ENCODE data around the gene NOX3. TPM values are rescaled to one million over a fixed set of nuclear protein-coding genes. Genes with fewer than 3 reads are reported as not detected.

Gene NOX3
- total and polyA plus RNA-seq, 3 experiments from 2014 or later, result not detected

DNA sequence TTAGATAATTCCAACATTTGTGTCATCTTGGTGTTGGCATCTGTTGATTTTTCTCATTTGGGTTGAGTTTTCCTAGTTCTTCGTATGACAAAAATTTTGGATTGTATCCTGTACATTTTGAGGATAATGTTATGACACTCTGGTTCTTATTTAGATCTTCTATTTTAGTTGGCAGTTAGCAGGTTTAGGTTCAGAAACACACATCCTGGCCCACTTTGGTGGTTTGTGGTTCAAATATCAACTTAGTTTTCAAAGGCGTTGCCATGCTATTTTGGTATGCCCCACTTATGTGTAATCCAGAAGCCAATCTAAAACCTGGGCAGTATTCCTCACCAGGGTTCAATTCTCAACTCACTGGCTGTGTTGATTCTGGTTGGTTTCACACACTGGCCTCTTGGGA is 68.2 kb downstream of the NOX3 start:
- H3K27ac ChIP-seq (ENCODE audit: low read depth, low read length), result no peak overlapping the region
- Mint-ChIP-seq H3K27ac (no peak overlapping the region), H3K36me3 (no peaks in the 10 kb centered on the region), H3K4me3 (no peak overlapping the region), H3K27me3 (peaks cover 4 to 40% of the 10 kb centered on the region in 2 donors), H3K9me3 (no peaks in the 10 kb centered on the region), H3K4me1 (peaks cover 0 to 2% (median 0%) of the 10 kb centered on the region in 3 donors)
- H3K36me3 ChIP-seq (ENCODE audit: insufficient read depth, low read length), result no peaks in the 10 kb centered on the region
- DNase-seq, result no peak
- H3K9me3 ChIP-seq (ENCODE audit: low read length), result no peaks in the 10 kb centered on the region
- POLR2A ChIA-PET, result no interaction called here
- no peaks in the 10 kb centered on the region for H3K27me3 ChIP-seq (ENCODE audit: insufficient read depth, low read length, poor library complexity, severe bottlenecking)
- H3K4me1 ChIP-seq (ENCODE audit: insufficient read depth, low read length), result no peaks in the 10 kb centered on the region
- no peak overlapping the region for H3K4me3 ChIP-seq (ENCODE audit: low read length)
- CTCF ChIA-PET, result interaction anchor here (1.6 kb wide), 1 partner anchor 8 kb away, joined by 3 read pairs; no protein-coding TSS in a partner anchor

DNA sequence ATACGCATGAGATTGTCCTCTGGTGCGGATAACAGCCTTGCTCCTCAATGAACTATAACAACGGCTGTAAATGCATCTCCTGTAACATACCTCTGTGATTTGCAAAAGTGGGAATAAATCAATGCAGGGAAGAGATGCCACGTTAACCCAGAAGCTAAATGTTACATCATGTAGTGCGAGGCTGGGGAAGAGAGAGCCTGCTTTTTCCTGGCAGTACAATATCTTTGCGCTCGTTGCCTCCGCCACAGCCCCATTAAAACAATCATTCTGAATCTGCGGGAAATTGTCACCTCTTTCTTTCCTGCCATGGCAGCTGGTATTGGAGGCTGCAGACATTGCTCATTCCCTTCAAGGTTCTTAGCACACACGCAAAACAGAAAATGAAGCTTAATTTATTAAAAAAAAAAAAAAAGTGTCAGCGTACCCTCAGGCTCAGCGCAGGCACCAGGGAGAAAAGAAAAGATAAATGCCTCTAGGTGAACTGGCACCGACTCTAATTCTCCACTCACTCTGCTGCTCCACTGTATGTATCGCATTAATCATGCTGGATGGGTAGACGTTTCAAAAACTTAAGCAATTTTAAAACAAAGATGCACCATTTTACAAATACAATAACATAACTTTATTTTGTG is 71.2 kb downstream of the NOX3 start:
- no peaks in the 10 kb centered on the region for H3K36me3 ChIP-seq (ENCODE audit: insufficient read depth, low read length)
- H3K4me1 ChIP-seq (ENCODE audit: insufficient read depth, low read length), result no peaks in the 10 kb centered on the region
- no peak overlapping the region for H3K27ac Mint-ChIP-seq
- no peak overlapping the region for H3K4me3 Mint-ChIP-seq
- H3K9me3 Mint-ChIP-seq, result no peaks in the 10 kb centered on the region
- no peak for DNase-seq
- H3K9me3 ChIP-seq (ENCODE audit: low read length), result no peaks in the 10 kb centered on the region
- H3K4me1 Mint-ChIP-seq, result peaks cover 0 to 2% (median 0%) of the 10 kb centered on the region in 3 donors
- H3K27me3 Mint-ChIP-seq, result peaks cover 6 to 39% of the 10 kb centered on the region in 2 donors
- CTCF ChIA-PET, result no interaction called here
- no peaks in the 10 kb centered on the region for H3K27me3 ChIP-seq (ENCODE audit: insufficient read depth, low read length, poor library complexity, severe bottlenecking)
- H3K27ac ChIP-seq (ENCODE audit: low read depth, low read length), result no peak overlapping the region
- H3K36me3 Mint-ChIP-seq, result no peaks in the 10 kb centered on the region
- POLR2A ChIA-PET, result no interaction called here
- H3K4me3 ChIP-seq (ENCODE audit: low read length), result no peak overlapping the region

DNA sequence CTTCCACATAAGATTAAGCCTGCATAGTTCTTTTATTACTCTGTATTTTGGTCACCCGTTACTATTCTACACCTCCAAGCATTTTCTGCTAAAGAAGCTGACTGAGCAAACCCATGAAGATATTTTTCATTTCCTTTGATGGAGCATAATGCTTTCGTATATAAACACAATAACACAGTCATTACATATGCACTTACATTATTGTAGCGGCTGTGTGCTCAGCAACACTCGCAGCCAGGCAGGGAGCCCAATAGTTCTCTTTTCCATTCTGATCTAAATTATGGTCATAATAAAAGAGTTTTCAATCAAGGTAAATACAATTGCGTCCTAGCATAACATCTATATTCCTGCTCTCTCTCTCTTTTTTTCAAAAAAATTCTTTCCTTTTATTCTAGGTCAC is 71.7 kb downstream of the NOX3 start:
- Histone ChIP-seq H3K36me3 (ENCODE audit: insufficient read depth, low read length) (no peaks in the 10 kb centered on the region), H3K9me3 (ENCODE audit: low read length) (no peaks in the 10 kb centered on the region), H3K27me3 (ENCODE audit: insufficient read depth, low read length, poor library complexity, severe bottlenecking) (no peaks in the 10 kb centered on the region), H3K27ac (ENCODE audit: low read depth, low read length) (no peak overlapping the region), H3K4me1 (ENCODE audit: insufficient read depth, low read length) (no peaks in the 10 kb centered on the region), H3K4me3 (ENCODE audit: low read length) (no peak overlapping the region)
- ChIA-PET CTCF (no interaction called here), POLR2A (no interaction called here)
- Mint-ChIP-seq H3K4me1 (peaks cover 0 to 2% (median 0%) of the 10 kb centered on the region in 3 donors), H3K36me3 (no peaks in the 10 kb centered on the region), H3K27me3 (peaks cover 6 to 33% of the 10 kb centered on the region in 2 donors), H3K9me3 (no peaks in the 10 kb centered on the region), H3K27ac (no peak overlapping the region), H3K4me3 (no peak overlapping the region)
- no peak for DNase-seq

DNA sequence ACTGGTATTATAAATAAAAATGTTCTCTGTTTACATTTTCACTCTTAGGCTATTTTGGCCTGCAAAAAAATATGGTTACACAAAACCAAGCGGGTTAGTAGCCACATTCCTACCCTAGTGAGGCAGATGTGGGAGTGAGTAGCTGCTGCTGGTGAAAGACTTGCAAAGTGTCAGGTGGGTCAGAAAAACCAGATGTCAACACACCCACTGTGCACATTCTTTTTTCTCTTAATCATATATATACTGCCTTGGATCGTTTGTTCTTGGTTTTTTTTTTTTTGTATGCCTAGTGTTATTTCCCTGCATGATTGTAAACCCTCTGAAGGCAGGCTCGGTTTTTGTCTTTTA is 73.3 kb downstream of the NOX3 start:
- no peaks in the 10 kb centered on the region for H3K9me3 ChIP-seq (ENCODE audit: low read length)
- no peak overlapping the region for H3K27ac ChIP-seq (ENCODE audit: low read depth, low read length)
- H3K36me3 ChIP-seq (ENCODE audit: insufficient read depth, low read length), result no peaks in the 10 kb centered on the region
- no peak overlapping the region for H3K4me3 Mint-ChIP-seq
- CTCF ChIA-PET, result no interaction called here
- no peak overlapping the region for H3K4me3 ChIP-seq (ENCODE audit: low read length)
- H3K27me3 Mint-ChIP-seq, result peaks cover 6 to 30% of the 10 kb centered on the region in 2 donors
- POLR2A ChIA-PET, result no interaction called here
- H3K27me3 ChIP-seq (ENCODE audit: insufficient read depth, low read length, poor library complexity, severe bottlenecking), result no peaks in the 10 kb centered on the region
- H3K27ac Mint-ChIP-seq, result no peak overlapping the region
- H3K4me1 Mint-ChIP-seq, result no peaks in the 10 kb centered on the region
- H3K4me1 ChIP-seq (ENCODE audit: insufficient read depth, low read length), result no peaks in the 10 kb centered on the region
- DNase-seq, result no peak
- H3K36me3 Mint-ChIP-seq, result no peaks in the 10 kb centered on the region
- H3K9me3 Mint-ChIP-seq, result no peaks in the 10 kb centered on the region

DNA sequence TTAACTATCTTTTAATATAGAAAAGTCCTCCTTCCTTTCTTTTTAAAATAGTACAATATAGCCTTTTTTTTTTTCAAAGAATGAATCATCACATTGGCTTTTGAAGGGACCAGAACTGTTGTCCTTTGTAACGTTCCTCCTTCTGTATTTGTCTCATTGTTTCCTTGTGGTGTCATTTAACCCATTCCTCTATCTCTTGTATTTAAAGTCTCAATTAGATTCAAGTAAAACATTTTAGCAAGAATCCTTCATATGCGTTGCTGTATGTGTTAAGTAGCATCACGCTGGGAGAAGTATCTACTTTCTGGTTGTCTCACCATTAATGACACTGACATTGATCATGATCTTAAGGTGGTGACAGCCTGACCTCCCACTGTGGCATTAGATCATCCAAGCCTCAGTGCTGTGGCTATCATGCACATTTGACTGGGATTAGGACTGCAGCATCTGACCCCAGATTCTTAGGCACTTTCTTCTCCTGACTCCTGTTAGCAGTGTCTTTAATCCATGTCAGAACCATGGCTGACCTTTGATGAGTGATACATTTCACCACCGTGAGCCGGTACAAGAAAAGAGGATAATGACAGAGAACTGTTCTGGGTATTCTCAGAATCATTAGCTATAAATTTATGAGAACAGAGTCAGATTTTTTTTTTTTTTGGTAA is 73.8 kb downstream of the NOX3 start:
- Histone ChIP-seq H3K27ac (ENCODE audit: low read depth, low read length) (no peak overlapping the region), H3K4me3 (ENCODE audit: low read length) (no peak overlapping the region), H3K9me3 (ENCODE audit: low read length) (no peaks in the 10 kb centered on the region), H3K27me3 (ENCODE audit: insufficient read depth, low read length, poor library complexity, severe bottlenecking) (no peaks in the 10 kb centered on the region), H3K36me3 (ENCODE audit: insufficient read depth, low read length) (no peaks in the 10 kb centered on the region), H3K4me1 (ENCODE audit: insufficient read depth, low read length) (no peaks in the 10 kb centered on the region)
- Mint-ChIP-seq H3K9me3 (no peaks in the 10 kb centered on the region), H3K4me1 (no peaks in the 10 kb centered on the region), H3K27ac (peak overlapping the region in 1 of 8 donors; percentile 7), H3K4me3 (no peak overlapping the region), H3K27me3 (peaks cover 6 to 30% of the 10 kb centered on the region in 2 donors), H3K36me3 (no peaks in the 10 kb centered on the region)
- DNase-seq, result no peak
- ChIA-PET POLR2A (no interaction called here), CTCF (no interaction called here)

DNA sequence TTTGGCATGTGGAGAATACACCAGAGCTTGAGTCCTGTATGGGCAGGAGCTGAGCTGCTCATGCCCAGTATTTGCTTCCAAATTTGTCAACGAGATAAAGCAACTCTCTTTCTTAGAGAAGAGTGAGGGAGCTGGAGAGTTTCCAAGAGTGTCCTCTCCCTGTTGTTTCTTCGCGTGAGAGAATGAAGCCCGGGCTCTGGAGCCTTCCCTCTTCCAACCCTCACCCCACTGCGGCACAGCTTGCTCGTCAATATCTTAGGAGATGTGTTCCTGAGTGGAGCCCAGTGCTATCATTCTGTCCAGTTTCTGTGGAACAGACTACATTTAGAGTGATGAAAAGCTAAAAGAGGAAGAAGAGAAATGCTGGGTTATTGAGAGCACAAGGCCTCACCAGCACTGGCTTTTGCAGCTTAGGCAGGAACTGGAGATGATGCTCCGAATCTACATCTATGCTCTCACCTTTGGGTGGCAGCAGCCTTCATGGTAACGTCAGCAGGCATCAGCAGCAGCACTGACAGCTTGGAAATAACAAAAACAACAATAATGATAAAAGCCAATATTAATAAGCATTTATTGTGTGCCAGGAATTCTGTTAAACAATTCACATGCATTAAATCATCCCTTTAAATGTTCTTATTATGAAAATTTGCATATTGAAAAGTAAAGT is 74.8 kb downstream of the NOX3 start:
- no peaks in the 10 kb centered on the region for H3K36me3 ChIP-seq (ENCODE audit: insufficient read depth, low read length)
- CTCF ChIA-PET, result no interaction called here
- no peak for DNase-seq
- no peaks in the 10 kb centered on the region for H3K4me1 ChIP-seq (ENCODE audit: insufficient read depth, low read length)
- H3K27me3 ChIP-seq (ENCODE audit: insufficient read depth, low read length, poor library complexity, severe bottlenecking), result no peaks in the 10 kb centered on the region
- H3K4me3 Mint-ChIP-seq, result no peak overlapping the region
- H3K4me3 ChIP-seq (ENCODE audit: low read length), result no peak overlapping the region
- H3K27ac Mint-ChIP-seq, result no peak overlapping the region
- peaks cover 6 to 35% of the 10 kb centered on the region in 2 donors for H3K27me3 Mint-ChIP-seq
- H3K9me3 ChIP-seq (ENCODE audit: low read length), result no peaks in the 10 kb centered on the region
- H3K36me3 Mint-ChIP-seq, result no peaks in the 10 kb centered on the region
- POLR2A ChIA-PET, result no interaction called here
- no peaks in the 10 kb centered on the region for H3K9me3 Mint-ChIP-seq
- no peak overlapping the region for H3K27ac ChIP-seq (ENCODE audit: low read depth, low read length)
- H3K4me1 Mint-ChIP-seq, result no peaks in the 10 kb centered on the region

DNA sequence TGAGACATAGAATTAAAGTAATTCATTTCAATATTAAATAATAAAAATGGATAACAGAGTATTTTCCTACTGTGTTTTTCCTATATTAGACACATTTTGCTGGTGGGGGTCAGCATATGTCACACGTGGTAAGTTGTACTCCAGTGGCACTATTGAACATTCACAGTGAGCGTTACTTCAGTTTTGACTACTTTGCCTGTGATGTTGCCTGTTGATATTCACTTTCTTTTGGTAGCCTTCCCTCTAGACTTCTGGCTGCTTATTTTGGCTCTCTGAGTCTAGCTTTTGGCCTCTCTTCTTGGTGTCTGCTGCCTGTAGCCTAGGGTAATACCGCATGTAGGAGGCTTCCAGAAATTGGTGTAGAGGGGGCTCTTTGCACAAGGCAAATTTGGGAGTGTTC is 76.9 kb downstream of the NOX3 start:
- Mint-ChIP-seq H3K27ac (peak overlapping the region in 1 of 8 donors; percentile 52), H3K4me3 (no peak overlapping the region), H3K36me3 (no peaks in the 10 kb centered on the region), H3K27me3 (peaks cover 6 to 21% of the 10 kb centered on the region in 2 donors), H3K9me3 (no peaks in the 10 kb centered on the region), H3K4me1 (no peaks in the 10 kb centered on the region)
- H3K36me3 ChIP-seq (ENCODE audit: insufficient read depth, low read length), result no peaks in the 10 kb centered on the region
- ChIA-PET CTCF (no interaction called here), POLR2A (no interaction called here)
- H3K27me3 ChIP-seq (ENCODE audit: insufficient read depth, low read length, poor library complexity, severe bottlenecking), result no peaks in the 10 kb centered on the region
- H3K4me1 ChIP-seq (ENCODE audit: insufficient read depth, low read length), result no peaks in the 10 kb centered on the region
- no peak overlapping the region for H3K27ac ChIP-seq (ENCODE audit: low read depth, low read length)
- H3K9me3 ChIP-seq (ENCODE audit: low read length), result no peaks in the 10 kb centered on the region
- no peak overlapping the region for H3K4me3 ChIP-seq (ENCODE audit: low read length)
- no peak for DNase-seq

DNA sequence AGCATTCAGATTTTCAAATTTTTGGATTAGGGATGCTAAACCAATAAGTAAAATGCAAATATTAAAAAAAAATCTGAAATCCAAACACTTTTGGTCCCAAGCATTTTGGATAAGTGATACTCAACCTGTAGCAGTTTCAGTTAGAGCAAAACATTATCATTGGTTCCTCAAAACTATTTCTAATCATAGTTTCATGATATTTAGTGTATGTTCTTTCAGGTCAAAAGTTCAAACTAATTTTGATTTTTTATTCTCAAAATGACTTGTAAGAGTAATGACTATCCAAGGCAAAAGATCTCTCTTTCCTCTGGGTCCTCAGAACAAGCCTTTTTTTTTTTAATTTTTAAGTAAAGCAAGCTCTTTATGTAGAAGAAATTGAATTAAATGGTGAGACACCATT is 77.4 kb downstream of the NOX3 start:
- no peaks in the 10 kb centered on the region for H3K9me3 ChIP-seq (ENCODE audit: low read length)
- H3K4me1 ChIP-seq (ENCODE audit: insufficient read depth, low read length), result no peaks in the 10 kb centered on the region
- no peak overlapping the region for H3K4me3 ChIP-seq (ENCODE audit: low read length)
- CTCF ChIA-PET, result no interaction called here
- H3K27me3 ChIP-seq (ENCODE audit: insufficient read depth, low read length, poor library complexity, severe bottlenecking), result no peaks in the 10 kb centered on the region
- Mint-ChIP-seq H3K4me1 (no peaks in the 10 kb centered on the region), H3K27me3 (peaks cover 6 to 21% of the 10 kb centered on the region in 2 donors), H3K4me3 (no peak overlapping the region), H3K27ac (no peak overlapping the region), H3K36me3 (no peaks in the 10 kb centered on the region), H3K9me3 (no peaks in the 10 kb centered on the region)
- no peak for DNase-seq
- no peak overlapping the region for H3K27ac ChIP-seq (ENCODE audit: low read depth, low read length)
- no peaks in the 10 kb centered on the region for H3K36me3 ChIP-seq (ENCODE audit: insufficient read depth, low read length)
- POLR2A ChIA-PET, result no interaction called here
